NCI-H510A treated with DMSO at 0.1 percent for 48 hours (cell line): ENCODE data around the gene CCDC34.

ENCODE experiments used
- DNase-seq: peaks from one replicate; lab custom pipeline; 2025; lab: John Stamatoyannopoulos, UW

Gene CCDC34

DNA sequence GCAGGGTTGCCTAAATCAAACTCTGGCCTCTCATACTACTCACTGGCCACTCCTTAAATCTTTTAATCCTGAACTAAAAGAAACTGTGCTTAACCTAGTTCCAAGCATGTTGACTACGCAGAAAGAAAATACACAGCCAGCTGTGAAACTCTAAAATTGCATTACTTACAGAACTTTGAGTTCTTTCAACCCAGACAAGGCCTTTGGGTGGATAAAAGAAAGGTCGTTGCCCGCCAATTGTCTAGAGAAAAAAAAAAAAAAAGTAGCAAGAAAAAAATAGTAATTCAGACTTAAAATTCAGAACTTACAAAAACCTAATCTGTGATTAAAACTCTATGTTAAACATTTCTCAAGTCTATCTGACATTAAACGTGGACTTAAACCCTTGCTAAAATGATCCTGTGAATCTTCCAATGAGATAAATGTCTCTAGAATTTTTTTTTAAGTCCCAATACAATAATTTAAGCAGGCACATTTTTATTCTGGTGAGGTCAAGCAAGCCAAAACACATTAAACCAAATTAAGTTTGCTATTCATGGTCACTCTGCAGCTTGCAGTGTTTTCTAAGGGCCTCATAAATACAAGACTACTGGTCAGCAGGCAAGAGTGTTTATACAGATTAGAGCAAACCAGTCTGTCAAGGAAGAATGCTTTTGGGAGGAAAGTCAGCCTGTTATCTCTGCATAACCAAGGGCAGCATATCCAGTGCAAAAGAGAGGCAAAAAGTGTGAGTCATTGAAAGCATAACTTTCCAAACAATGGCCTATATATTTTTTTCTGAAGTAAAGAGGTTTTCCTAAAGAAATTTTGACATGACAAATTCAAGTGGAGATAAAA lies 29.5 kb upstream of the CCDC34 start:
- no peak for DNase-seq

DNA sequence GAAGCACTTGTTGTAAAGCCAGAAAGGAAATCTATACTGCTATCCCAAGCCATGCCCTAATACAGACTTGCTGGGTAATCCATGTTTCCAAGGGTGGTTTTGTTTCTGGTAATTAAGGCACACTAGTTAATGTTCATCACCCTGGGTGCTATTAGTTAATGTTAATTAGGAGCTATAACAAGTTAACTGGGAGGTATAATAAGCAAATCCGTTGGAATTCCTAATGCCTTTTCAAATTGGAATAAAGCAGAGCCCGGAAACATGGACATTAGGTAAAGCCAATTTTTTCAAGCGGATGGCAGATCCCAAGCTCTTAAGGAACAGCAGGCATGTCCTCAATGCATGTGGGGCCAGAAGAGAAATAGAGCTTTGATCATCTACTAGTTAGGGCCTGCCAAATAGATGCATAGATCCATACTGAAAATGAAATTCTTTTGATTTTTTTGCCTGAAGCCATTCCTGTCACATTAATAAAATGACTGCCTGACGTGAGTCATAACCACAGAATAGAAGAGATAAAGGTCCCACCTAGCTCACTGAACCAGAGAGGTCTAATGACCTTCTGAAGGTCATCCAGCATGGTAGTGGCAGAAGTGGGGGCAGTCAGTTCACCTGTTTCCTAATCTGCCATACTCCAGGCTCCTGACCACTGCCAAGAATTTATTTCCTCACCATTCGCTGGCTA lies 28.5 kb upstream of the CCDC34 start:
- DNase-seq, result no peak

DNA sequence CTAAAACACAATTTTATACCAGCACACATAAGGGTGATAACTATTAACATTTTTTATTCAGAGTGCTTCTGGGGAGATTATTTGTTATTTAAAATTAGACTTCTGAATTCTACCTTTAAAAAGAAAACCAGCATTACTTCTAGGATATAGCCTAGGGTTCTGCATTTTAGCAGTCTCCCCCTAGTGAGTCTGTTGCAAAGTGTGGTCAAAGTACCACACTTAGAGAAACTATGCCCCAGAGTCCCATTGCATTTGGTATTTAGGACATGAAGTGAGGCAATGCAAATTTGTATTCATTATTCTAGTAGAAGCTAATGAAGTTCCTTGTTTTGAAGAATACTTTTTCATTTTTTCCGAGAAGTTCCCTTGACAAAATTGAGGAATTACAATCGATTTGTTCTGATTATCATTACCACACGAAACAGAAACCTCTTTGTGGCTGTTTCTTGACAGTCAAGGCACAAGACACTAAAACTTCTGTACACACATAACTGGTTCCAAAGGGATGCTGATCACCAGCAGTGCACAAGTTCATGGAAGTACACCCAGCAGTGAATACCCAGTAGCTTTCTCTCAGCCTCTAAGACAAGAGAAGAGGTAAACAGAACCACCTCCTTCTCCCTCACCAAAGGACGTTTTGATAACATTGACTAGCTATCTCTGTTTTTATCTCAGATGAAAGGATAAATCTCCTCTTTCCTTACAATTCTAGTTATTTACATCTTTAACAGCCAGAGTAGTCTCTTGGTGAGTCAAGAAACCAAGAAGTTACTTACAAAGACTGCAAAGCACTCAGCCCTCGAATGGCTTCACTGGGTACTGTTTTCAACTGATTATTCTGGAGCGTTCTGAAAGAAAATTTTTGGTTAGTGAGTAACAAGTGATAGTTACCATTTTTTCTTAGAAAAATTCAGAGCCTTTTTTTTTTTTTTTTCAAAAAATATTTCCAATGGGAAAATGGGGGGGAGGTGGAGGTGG lies 27.6 kb upstream of the CCDC34 start:
- DNase-seq, result no peak

DNA sequence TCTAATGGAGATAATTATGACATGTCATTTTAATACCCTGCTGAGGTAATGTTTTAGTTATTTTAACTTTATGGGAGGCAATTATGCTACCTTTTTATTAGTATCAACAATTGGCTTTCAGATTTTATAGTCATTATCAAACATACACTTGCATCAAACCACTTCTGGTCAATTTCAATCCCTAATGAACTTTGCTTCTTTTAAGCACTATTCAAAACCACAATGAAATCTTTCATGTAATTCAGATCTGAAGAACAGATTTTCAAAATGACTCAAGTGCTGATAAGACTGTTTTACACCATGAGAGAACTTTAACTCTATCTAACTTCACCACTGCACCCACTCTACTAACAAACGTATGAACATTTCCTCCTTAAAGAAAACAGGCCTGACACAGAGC lies 25.9 kb upstream of the CCDC34 start:
- no peak for DNase-seq

DNA sequence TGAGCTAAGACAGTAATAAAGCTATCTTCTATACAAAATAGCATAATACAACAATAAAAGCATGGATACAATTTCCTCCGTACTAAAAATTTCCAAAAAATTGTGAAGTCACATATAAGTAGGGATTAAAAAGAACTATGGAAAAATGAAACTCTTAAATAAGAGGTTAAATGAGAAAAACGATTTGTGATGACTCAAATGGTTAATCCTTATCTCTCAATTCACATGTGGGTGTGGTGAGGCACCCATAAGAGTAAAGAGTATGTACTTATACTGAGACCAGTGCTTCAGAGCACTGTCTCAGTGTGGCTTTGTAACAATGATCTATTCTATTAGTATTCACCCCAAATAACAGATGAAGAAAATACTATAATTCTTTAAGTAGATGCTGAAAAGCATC lies 25.0 kb upstream of the CCDC34 start:
- DNase-seq, result no peak

DNA sequence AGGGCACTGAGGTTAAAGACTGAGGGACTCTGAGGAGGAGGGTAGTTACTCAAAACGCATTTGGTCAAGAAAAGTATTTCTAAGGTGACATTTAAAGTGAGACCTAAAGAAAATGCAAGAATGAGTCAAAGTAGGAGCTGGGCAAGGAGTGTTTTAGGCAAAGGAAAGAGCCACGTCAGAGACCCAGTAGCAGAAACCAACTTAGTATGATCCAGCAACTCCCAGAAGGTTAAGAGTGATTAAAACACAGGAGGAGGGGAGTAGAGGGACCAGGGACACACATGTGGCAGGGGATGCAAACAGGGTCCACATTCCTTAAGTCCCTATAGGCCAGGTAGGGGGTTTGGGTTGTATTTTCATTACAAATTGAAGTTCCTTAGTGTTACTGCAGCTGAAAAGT lies 24.3 kb upstream of the CCDC34 start:
- DNase-seq, result no peak

DNA sequence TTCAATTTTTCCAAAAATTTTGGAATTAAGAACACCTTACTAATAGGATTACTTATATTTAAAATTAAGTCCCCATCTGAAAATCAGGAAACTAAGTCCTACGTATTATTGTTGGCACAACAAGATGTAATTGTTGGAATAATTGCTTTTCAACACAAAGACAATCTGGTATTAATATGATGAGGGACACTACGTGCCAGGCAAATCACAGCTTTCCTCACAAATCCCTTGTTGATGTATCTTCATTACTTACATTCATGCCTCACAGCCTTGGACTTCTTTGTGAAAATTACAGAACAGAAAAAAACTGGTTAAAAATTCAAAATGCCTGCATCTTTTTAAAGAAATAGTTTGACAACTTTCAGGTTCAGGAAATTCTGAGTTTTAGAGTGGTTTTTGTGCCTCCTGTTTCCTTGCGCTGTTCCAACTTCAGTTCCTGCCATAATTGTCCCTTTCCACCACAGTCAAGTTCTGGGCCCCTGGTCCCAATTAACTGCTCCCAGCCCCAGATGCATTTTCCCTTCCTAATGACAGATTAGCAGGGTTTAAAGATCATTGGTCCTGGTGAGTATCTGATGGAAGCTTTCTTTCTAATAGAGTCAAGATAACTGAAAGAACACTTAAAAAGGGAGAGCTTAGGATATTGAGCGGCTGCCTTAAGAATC lies 23.3 kb upstream of the CCDC34 start:
- DNase-seq, result no peak

DNA sequence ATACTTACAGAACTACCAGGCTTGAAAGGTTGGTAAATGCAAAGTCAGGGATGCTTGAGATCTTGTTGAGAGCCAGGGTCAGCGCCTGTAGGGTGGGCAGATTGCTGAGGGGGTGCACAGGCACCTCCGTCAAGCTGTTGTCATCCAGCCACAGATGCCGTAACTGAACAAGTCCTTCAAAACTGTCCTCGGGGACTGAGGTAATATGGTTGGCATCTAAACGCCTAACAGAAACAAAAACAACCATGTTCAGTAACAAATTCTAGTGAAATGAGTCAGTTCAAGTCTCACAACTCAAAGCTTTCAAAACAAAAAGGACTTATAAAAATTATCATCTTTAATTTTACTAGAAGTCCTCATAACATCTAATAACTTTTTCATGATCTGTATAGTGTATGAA lies 22.2 kb upstream of the CCDC34 start:
- no peak for DNase-seq

DNA sequence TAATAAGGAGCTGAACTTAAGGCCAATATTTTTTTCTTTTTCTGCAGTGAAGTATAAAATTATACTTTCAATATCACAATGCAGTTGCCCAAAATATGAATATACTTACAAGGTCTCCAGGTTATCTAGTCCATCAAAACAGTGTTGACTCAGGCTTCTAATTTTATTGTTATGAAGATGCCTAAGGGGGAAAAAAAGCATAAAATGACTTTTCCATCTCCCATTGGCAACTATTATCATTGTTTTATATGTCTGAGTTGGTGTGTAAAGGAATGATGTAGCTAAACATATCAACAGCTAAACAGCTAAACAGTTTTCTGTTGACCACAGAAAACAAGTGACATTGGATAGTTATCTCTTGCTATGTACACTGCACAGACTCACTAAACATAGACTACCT lies 21.2 kb upstream of the CCDC34 start:
- no peak for DNase-seq

DNA sequence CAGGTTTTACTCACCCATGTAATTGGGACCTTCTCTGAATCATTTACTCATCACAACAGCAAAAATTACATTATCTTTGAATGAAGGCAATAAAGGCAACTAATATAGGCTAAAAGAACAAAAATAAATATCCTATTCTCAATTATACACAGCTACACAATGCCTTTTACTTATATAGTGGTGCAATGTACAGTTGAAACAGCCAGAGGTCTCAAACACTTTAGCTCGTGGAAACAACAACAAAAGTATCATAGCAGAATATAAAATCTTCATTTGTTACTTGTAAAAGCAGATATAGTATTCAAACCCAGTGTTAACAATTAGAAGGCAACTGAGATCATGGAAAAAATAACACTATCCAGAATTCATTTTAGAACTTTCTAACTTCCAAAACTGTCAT lies 20.6 kb upstream of the CCDC34 start:
- no peak for DNase-seq

DNA sequence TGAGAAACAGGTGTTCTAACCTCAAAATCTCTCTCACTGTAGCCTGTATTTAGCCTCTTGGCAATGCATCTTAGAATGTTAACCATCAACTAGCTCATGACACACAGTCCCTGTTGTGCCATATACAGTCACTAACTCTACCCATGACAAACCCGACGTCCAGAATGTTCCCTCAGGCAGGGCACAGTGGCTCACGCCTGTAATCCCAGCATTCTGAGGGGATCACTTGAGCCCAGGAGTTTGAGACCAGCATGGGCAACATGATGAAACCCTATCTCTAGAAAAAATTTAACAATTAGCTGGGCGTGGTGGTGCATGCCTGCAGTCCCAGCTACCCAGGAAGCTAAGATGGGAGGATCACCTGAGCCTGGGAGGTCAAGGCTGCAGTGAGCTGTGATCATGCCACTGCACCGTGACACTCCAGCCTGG lies 18.2 kb upstream of the CCDC34 start:
- DNase-seq, result no peak

DNA sequence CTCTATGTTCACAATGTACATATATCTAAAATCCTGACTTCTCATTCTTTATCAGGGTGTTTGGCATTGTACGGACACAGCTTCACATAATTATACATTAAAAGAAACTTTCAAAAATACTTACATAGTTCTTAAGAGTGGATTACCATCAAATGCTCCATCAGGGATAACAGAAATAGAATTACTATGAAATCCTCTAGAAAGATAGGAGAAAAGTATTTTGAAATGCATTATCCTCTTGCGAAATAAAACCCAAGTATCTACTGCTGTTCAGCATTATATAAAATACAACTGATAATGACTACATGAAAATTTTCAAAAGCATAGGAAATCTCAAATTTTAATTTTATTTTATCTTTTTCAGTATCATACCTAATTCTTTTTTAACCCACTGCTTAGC lies 17.8 kb upstream of the CCDC34 start:
- DNase-seq, result no peak

DNA sequence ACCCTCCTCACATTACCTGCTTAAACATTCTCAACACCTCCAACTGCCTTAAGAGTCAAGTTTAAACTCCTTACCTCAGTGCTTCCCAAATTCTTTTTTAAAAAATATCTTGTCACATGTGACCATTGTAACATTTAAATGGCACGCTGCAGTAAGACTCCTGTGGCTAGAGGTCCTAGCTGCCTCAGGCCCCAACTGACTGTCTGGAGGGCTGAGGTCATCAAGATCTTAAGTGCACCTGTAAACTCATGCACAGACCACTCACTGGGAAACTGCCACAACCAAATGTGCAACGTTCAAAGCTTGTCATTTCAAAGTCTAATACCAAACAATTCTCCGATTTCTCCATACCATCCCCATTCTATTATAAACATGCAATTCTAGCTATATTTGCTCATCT lies 16.4 kb upstream of the CCDC34 start:
- DNase-seq, result no peak

DNA sequence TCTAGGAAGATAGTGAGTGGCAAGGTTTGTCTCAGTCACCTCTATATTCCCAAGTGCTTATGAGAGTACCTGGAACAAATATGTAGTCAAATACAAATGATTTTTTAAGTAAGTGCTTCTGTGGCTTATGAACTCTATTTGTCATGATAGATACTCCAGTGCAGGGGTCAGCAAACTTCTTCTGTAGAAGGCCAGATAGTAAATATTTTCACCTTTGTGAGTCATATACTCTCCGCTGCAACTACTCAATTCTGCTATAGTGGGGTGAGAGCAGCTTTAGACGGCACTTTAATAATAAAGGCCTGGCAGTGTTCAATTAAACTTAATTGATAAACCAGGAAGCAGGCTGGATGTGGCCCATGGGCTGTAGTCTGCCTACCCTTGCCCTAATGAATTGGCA lies 12.4 kb upstream of the CCDC34 start:
- no peak for DNase-seq

DNA sequence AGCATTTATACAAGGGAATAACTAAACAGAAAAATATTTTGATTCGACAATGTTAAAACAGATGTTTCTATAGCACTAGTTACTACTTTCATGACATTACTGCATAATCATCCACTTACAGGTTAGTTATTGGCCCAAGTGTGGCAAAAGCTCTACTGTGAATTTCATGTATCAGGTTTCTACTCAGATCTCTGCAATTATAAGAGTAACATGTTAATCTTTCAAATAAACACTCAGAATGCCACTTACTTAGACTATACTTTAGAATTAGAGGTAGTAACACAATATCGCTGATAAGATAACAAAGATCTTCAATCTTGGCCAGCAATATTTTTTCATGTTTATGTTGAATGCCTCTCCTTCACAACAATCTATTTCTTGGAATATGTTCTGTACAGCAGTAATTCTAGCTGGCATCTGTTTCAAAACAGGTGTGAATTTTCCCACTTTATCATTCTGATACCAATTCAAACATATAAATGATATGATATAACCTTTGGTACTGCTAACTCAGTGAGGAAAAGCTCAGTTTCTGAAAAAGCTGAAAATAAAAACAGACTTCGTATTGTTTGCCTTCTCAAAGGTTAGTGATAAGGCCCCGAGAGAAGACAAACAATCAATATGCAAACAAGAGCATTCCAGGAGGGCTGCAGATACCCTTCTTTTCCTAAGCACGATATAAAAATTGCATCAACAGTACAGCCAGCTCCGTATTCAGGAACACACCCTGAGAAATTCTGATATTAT lies 11.0 kb upstream of the CCDC34 start:
- DNase-seq, result no peak

DNA sequence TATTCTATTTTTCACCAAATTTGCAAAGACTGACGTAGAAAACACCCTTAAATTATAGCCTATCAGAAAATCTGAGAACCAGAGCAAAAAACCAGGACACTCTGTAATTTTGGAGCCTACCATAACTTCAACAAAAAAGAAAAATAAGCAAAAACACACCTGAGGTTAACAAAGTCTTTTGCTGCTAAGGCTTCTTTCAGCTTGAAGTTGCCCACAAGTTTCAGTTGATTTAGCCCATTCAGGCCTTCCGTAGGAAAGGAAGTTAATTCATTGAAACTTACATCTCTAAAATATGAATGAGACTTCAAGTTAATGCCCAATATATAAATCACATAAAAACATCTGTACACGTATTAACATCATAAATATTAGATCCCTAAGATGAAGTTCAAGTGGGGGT lies 10.4 kb upstream of the CCDC34 start:
- no peak for DNase-seq

DNA sequence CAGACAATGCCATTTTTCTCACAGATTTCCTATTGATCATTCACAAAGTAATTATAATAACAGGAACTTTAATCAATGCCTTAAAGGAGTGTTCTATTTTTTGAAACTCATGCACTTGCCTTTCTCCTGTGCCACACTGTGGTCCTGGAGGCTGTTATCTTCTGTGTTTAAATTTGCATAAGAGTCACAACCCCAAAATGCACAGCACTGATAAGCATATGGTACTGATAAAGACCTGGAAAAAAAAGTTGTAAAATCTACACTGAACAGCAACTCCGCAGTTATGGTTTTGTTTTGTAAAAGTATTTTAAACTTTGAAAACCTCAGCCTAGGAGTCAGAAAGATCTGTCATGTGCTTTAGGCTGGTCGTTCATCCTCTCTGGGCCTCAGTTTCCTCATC lies 9.1 kb upstream of the CCDC34 start:
- no peak for DNase-seq

DNA sequence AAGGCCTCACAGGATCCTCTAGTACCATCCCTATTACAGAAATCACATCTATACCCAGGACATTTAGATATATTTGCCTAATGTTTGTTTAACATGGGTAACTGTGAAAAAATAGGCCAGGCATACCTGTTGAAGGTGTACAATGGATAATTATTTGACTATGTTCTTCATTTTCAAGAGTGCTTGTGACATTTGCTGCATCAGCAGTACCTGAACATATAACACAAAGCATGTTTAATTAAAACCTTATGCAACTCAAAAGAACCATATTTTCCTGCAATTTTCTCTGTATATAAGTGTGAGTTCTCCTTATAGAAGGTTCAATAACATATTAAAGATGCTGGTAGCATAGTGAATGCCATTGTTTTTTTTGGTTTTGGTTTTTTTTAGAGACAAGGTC lies 8.5 kb upstream of the CCDC34 start:
- DNase-seq, result peak; percentile 5

DNA sequence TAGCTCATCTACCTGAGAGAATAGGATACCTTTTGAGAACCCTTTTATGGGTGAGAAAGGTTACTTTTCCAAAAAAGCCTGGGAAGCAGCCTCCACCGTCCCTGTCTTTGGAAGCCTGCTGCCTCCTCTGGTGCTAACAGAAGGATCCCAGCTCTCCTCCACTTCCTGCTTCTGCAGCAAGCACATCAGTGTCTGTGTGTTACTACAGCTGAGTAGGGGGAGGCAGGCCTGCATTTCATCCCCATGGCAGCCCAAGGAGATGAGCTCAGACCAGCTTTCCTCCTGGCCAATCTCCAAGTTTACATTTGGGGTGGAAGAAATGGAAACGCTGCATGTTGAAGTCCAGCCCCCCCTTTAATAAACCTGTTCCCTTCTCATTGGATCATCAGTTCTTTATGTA lies 7.4 kb upstream of the CCDC34 start:
- peak; percentile 5 for DNase-seq

DNA sequence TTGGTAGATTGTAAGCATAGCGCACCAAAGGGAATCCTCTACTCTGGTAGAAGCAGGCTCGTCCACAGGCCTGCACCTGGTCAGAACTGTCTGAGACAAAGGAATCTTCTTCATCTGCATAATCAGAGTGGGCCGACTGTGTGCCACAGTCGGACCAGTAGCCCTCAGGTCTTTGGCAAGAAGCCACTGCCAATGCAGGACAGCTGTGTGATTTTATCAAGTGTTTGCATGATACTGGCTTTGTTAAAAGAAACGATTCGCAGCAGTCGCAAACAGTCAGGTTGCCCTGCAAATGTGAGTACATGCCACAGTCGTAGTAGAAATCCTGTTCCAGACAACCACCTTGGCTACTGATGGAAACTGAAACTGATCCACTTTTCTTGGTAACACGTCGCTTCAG lies 4.9 kb upstream of the CCDC34 start:
- DNase-seq, result peak; percentile 48

DNA sequence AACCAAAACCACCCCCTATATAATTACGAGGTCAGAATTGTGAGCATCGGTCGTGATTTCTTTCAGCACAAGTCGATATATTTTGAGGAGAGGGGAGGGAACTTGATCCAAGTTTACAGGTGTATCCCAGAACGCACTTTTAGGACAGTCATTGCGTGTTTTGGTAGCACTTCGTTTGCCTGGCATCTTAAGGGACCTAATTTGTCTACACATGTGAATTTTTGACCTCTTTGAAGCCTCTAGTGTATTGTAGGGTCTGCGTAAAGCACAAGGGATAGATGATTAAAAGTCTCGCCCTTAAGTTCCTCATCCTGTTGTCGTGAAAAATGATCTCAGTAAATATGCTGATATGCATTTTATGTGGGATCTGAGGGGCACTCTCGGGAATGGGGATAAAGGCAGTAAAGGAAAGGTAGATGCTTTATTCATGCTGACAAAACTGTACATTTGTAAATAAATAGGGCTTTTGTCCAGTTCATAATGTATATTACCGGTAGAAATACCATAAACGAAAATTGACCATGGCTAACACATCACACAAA lies 632 bp upstream of the CCDC34 start:
- DNase-seq, result no peak
